ENCODE measurements around the gene NFXL1.

NFXL1 gene

DNA sequence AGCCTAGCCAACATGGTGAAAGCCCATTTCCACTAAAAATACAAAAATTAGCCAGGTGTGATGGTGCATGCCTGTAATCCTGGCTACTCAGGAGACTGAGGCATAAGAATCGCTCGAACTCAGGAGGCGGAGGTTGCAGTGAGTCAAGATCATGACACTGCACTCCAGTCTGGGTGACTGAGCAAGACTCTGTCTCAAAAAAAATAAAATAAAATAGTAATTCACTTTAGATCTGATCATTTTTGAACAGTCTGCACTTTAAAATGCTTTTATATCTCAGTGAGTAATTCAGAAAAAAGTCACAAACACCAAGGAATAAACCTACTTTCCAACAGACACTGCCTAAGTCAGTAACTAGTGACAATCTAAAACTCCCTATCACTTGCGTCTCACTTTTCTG, 50.9 kb downstream of the NFXL1 start:
- Histone ChIP-seq H3K4me1 (no peaks in the 10 kb centered on the region), H3K4me3 (ENCODE audit: low read depth, low read length) (no peak overlapping the region), H3K36me3 (peaks cover 5% of the 10 kb centered on the region), H3K9me3 (no peaks in the 10 kb centered on the region), H3K27me3 (no peaks in the 10 kb centered on the region)
- DNase-seq, result no peak
- TF ChIP-seq, protein P1, sequence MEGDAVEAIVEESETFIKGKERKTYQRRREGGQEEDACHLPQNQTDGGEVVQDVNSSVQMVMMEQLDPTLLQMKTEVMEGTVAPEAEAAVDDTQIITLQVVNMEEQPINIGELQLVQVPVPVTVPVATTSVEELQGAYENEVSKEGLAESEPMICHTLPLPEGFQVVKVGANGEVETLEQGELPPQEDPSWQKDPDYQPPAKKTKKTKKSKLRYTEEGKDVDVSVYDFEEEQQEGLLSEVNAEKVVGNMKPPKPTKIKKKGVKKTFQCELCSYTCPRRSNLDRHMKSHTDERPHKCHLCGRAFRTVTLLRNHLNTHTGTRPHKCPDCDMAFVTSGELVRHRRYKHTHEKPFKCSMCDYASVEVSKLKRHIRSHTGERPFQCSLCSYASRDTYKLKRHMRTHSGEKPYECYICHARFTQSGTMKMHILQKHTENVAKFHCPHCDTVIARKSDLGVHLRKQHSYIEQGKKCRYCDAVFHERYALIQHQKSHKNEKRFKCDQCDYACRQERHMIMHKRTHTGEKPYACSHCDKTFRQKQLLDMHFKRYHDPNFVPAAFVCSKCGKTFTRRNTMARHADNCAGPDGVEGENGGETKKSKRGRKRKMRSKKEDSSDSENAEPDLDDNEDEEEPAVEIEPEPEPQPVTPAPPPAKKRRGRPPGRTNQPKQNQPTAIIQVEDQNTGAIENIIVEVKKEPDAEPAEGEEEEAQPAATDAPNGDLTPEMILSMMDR (IDR thresholded peaks at IDR 0.05; ENCODE audit: low read depth, low read length), result no peak

DNA sequence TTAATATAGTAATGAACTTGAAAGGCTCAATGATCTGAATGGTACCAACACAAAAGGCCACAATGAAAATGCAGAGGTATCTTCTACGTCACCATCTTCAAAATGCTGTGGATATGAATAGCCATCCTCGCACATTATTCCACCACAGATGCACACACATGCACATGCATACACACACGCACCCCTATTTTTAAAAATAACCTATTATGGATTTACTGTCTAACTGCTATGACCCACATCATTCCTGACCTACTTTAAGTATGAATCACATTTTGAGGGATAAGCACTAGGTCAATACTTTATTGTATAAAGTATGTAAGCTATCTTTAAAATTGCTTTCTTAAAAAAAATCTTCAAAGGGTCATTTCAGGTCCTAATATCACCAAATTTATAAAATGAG, 52.1 kb downstream of the NFXL1 start:
- Histone ChIP-seq H3K9me3 (no peaks in the 10 kb centered on the region), H3K4me1 (no peaks in the 10 kb centered on the region), H3K4me3 (ENCODE audit: low read depth, low read length) (no peak overlapping the region), H3K27me3 (no peaks in the 10 kb centered on the region), H3K36me3 (peaks cover 2% of the 10 kb centered on the region; the same call in 1 of the 2 replicates)
- DNase-seq, result no peak
- TF ChIP-seq, protein P1 (IDR thresholded peaks at IDR 0.05; ENCODE audit: low read depth, low read length), result no peak

DNA sequence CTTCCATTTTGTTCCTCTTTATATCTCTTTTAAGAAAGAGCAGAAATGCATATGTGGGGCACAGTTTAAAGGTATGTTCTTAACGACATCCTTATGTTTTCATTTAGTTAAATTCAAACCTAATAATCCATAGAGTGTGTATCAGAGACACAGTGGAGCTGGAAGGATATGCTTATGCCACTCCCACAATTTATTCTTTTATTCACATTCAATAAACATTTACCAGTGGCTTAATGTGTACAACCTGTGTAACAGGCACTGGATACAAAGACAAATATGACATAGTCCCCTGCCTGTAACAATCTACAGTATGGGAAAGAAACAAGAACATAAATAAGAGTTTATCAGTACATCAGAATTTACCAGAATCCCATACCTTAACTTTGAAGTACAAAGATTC, 54.1 kb downstream of the NFXL1 start:
- Histone ChIP-seq H3K4me1 (no peaks in the 10 kb centered on the region), H3K27me3 (no peaks in the 10 kb centered on the region), H3K4me3 (ENCODE audit: low read depth, low read length) (no peak overlapping the region), H3K9me3 (no peaks in the 10 kb centered on the region), H3K36me3 (peaks cover 2% of the 10 kb centered on the region; the same call in 1 of the 2 replicates)
- TF ChIP-seq, protein P1 (IDR thresholded peaks at IDR 0.05; ENCODE audit: low read depth, low read length), result no peak
- no peak for DNase-seq

DNA sequence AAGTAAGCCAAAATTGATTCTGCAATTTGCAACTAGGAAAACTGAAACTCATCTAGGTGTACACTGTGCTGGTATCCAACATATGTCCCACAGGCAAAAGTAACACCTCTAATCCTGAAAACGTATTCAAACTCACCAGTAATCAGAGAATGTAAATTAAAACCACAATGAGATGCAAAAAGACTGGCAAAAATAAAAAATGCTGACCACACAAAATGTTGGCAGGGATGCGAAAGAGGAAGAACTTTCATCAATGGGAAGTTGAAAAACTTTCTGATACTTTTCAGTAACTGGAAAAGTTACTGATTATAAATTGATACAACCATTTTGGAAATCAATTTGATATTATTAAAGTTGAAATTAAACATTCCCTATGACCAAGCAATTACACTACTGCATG, 56.4 kb downstream of the NFXL1 start:
- Histone ChIP-seq H3K9me3 (no peaks in the 10 kb centered on the region), H3K4me3 (ENCODE audit: low read depth, low read length) (no peak overlapping the region), H3K27me3 (no peaks in the 10 kb centered on the region), H3K36me3 (no peaks in the 10 kb centered on the region), H3K4me1 (no peaks in the 10 kb centered on the region)
- TF ChIP-seq, protein P1 (IDR thresholded peaks at IDR 0.05; ENCODE audit: low read depth, low read length), result no peak
- DNase-seq, result no peak

DNA sequence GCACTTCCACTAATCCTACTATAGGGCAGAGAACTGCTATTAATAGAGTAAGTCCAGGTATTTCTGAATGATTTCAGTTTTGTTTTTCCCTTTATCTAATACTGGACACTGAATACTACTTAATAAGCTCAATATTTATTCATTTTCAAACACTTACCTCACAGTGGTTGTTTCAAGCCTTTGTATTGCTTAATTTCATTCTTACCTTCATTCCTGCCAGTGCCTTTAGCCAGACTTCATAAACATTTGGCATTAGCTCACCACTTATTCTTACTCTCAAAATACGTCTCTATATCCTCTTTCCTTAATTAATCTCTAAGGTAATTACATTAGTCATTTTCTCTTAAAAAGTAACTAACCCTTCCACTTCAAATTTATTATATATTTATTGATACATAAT, 57.7 kb downstream of the NFXL1 start:
- Histone ChIP-seq H3K27me3 (no peaks in the 10 kb centered on the region), H3K4me1 (no peaks in the 10 kb centered on the region), H3K9me3 (no peaks in the 10 kb centered on the region), H3K4me3 (ENCODE audit: low read depth, low read length) (no peak overlapping the region), H3K36me3 (peaks cover 5% of the 10 kb centered on the region; the same call in 1 of the 2 replicates)
- TF ChIP-seq, protein P1 (IDR thresholded peaks at IDR 0.05; ENCODE audit: low read depth, low read length), result no peak
- DNase-seq, result no peak

DNA sequence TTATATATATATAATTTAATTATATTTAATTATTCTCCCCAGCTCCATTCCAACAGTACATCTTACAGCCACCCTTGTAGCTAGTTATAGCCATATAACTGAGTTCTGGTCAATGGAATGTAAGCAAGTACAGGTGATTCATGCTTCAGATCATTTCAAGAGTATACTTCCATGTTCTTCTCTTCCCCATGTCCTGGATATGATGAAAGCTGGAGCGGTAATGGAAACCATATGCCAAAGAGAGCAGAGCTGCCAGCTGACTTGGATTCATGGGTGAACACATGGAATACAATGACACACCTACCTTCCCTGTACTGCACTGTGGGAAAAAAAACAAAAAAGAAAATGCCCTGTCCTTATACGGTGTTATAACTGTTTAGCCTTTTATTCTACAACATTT, 59.0 kb downstream of the NFXL1 start:
- TF ChIP-seq, protein P1 (IDR thresholded peaks at IDR 0.05; ENCODE audit: low read depth, low read length), result no peak
- no peak for DNase-seq
- H3K27me3 ChIP-seq, result no peaks in the 10 kb centered on the region
- no peaks in the 10 kb centered on the region for H3K4me1 ChIP-seq
- no peaks in the 10 kb centered on the region for H3K9me3 ChIP-seq
- peaks cover 7% of the 10 kb centered on the region for H3K36me3 ChIP-seq
- H3K4me3 ChIP-seq (ENCODE audit: low read depth, low read length), result no peak overlapping the region
